Measurements from ENCODE around the gene EIF2B5. TPM values are rescaled to one million over a fixed set of nuclear protein-coding genes. Genes with fewer than 3 reads are reported as not detected.

Gene EIF2B5
- total RNA-seq, 4 donors from 2014 or later: 42.6 to 56.8 (median 53.4) TPM

DNA sequence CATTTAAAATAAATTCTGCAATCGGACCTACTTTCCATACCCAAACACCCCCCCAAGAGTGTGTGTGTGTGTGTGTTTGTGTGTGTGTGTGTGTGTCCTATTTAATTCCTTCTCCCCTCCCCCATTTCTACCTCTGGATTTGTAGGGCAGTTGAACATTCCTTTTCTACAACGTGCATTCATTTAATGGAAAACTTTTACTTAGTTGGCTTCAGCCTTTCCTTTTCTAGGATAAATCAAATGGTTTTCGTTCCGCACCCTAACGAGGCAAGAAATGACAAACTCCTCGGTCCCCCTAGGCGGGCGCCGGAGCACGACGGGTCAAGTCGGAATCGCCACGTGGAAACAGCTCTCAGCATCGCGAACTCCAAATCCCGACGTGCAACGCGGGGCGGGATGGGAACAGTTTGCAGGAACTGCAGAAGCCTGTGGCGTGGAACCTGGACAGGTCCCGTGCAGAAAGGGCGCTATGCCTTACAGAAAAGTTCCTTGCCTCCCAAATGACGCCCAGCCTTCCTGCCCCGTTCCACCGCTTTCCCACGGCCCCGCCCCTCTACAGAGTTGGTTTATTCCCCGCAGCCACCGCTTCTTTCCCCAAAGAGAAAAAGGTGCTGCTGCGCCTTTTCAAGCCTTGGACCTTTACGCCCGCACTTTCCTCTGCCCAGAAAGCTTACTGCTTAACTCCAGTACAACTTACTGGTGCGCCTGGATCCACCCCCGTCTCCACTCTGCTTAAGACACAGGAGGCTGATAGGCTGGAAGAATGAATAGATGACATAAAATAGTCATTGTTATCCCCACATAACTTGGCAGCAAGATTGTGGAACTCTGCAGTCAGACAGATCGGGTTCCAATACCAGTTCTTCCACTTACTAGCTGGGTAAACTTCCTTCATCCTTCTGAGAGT is 1.1 kb upstream of the EIF2B5 start:
- peak; percentile 83 to 86 for DNase-seq
- Histone ChIP-seq H3K27me3 (no peaks in the 10 kb centered on the region), H3K4me1 (peaks cover 15 to 25% of the 10 kb centered on the region in 2 donors), H3K9me3 (no peaks in the 10 kb centered on the region), H3K36me3 (peaks cover 0 to 18% of the 10 kb centered on the region in 2 donors), H3K27ac (peak overlapping the region; percentile 88 to 97 (median 93)), H3K4me3 (peak overlapping the region; percentile 65 to 97 (median 80))
- intact Hi-C loops (cut with DNase I; ENCODE audit: low total_unique reads) (loop anchor here (1.0 to 10.0 kb wide), 7 partner anchors 21 to 849 kb away; partner anchors contain the start of genes ABCC5, ALG3, AP2M1 and DVL3), in situ Hi-C loops (cut with MboI; ENCODE audit: low sequenced_read_pairs in 4 of 4) (loop anchor here in 3 of 4 donors (10.0 to 25.0 kb wide), 3 partner anchors 51 to 247 kb away; partner anchors contain the start of genes PARL (in 3 of the 3), ABCF3 (in 2 of the 3), ALG3 (in 1 of the 3) and EEF1AKMT4 (in 1 of the 3))
- peak; percentile 85 for ATAC-seq
- TF ChIP-seq, protein P1, sequence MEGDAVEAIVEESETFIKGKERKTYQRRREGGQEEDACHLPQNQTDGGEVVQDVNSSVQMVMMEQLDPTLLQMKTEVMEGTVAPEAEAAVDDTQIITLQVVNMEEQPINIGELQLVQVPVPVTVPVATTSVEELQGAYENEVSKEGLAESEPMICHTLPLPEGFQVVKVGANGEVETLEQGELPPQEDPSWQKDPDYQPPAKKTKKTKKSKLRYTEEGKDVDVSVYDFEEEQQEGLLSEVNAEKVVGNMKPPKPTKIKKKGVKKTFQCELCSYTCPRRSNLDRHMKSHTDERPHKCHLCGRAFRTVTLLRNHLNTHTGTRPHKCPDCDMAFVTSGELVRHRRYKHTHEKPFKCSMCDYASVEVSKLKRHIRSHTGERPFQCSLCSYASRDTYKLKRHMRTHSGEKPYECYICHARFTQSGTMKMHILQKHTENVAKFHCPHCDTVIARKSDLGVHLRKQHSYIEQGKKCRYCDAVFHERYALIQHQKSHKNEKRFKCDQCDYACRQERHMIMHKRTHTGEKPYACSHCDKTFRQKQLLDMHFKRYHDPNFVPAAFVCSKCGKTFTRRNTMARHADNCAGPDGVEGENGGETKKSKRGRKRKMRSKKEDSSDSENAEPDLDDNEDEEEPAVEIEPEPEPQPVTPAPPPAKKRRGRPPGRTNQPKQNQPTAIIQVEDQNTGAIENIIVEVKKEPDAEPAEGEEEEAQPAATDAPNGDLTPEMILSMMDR (IDR thresholded peaks at IDR 0.05 in 4 of 5, conservative IDR thresholded peaks at IDR 0.05 in 1 of 5): no peak
- TF ChIP-seq POLR2A (IDR thresholded peaks at IDR 0.05): peak; percentile 51 to 62

DNA sequence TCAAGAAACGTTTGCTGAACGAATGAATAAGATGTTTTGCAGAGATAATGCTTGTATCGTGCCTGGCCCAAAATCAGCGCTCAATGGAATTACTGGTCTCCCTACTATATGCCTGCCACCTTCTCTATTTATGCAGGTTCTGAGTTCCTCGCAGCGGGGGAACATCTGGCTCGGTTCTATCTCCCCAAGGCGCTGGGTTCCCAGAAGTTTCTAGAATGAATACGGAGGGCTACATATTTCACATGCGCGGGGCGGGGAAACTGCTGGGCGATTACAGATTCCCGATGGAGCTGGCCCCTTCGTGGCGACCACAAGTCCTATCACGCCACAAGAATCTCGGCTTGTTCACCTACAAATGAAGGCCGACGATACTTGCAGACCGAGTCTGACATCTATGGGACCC is 411 bp upstream of the EIF2B5 start:
- in situ Hi-C loops (cut with MboI; ENCODE audit: low sequenced_read_pairs in 4 of 4) (loop anchor here in 3 of 4 donors (10.0 to 25.0 kb wide), 3 partner anchors 50 to 247 kb away; partner anchors contain the start of genes PARL (in 3 of the 3), ABCF3 (in 2 of the 3), ALG3 (in 1 of the 3) and EEF1AKMT4 (in 1 of the 3)), intact Hi-C loops (cut with DNase I; ENCODE audit: low total_unique reads) (loop anchor here (1.0 to 10.0 kb wide), 8 partner anchors 21 to 850 kb away; partner anchors contain the start of genes ABCC5, ABCF3, ALG3 and AP2M1)
- Histone ChIP-seq H3K27me3 (no peaks in the 10 kb centered on the region), H3K4me1 (peaks cover 15 to 25% of the 10 kb centered on the region in 2 donors), H3K4me3 (peak overlapping the region; percentile 65 to 97 (median 80)), H3K36me3 (peaks cover 0 to 18% of the 10 kb centered on the region in 2 donors), H3K9me3 (no peaks in the 10 kb centered on the region), H3K27ac (peak overlapping the region; percentile 88 to 97 (median 93))
- TF ChIP-seq POLR2A (IDR thresholded peaks at IDR 0.05): no peak
- TF ChIP-seq, protein P1 (IDR thresholded peaks at IDR 0.05 in 4 of 5, conservative IDR thresholded peaks at IDR 0.05 in 1 of 5): no peak
- ATAC-seq: peak; percentile 9 to 18
- DNase-seq: no peak

DNA sequence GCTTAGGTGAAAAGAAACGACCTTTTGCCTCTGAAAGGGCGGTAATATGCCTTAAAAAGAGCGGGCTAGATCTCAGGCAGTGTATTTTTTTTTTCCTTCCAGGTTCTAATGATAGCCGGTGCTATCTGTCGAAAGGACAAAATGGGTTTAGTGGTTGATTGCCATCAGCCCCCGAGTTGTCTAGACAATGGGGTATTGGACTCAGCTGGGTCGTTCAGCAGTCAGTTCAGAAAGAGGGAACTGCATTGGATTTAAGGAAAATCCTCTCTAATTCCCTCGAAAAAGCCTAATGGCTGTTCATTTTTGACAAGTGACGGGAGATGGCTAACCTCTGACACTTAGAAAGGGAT is 728 bp downstream of the EIF2B5 start:
- TF ChIP-seq, protein P1 (IDR thresholded peaks at IDR 0.05 in 4 of 5, conservative IDR thresholded peaks at IDR 0.05 in 1 of 5): no peak
- no peak for TF ChIP-seq POLR2A (IDR thresholded peaks at IDR 0.05)
- no peaks in the 10 kb centered on the region for H3K9me3 ChIP-seq
- no peaks in the 10 kb centered on the region for H3K27me3 ChIP-seq
- H3K4me1 ChIP-seq: peaks cover 15 to 25% of the 10 kb centered on the region in 2 donors
- in situ Hi-C loops (cut with MboI; ENCODE audit: low sequenced_read_pairs in 4 of 4): loop anchor here in 3 of 4 donors (10.0 to 25.0 kb wide), 3 partner anchors 49 to 249 kb away; partner anchors contain the start of genes PARL (in 3 of the 3), ABCF3 (in 2 of the 3), ALG3 (in 1 of the 3) and EEF1AKMT4 (in 1 of the 3)
- peaks cover 0 to 29% of the 10 kb centered on the region in 2 donors for H3K36me3 ChIP-seq
- peak overlapping the region; percentile 88 to 97 (median 93) for H3K27ac ChIP-seq
- no peak for DNase-seq
- ATAC-seq: no peak
- intact Hi-C loops (cut with DNase I; ENCODE audit: low total_unique reads): loop anchor here (1.0 to 10.0 kb wide), 5 partner anchors 39 to 851 kb away; partner anchors contain the start of genes ABCC5, ABCF3, AP2M1 and PSMD2
- H3K4me3 ChIP-seq: peak overlapping the region; percentile 65 to 97 (median 80)

DNA sequence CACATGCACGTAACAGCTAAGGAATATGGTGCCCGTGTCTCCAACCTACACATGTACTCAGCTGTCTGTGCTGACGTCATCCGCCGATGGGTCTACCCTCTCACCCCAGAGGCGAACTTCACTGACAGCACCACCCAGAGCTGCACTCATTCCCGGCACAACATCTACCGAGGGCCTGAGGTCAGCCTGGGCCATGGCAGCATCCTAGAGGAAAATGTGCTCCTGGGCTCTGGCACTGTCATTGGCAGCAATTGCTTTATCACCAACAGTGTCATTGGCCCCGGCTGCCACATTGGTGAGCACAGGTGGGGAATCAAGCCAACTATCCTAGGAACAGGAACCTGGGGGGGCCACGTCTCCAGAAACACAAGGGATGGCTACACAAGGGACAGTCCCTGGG is 5.3 kb downstream of the EIF2B5 start:
- TF ChIP-seq POLR2A (IDR thresholded peaks at IDR 0.05): no peak
- TF ChIP-seq, protein P1 (IDR thresholded peaks at IDR 0.05 in 4 of 5, conservative IDR thresholded peaks at IDR 0.05 in 1 of 5): no peak
- DNase-seq (no peak), ATAC-seq (no peak)
- H3K36me3 ChIP-seq: peaks cover 0 to 61% of the 10 kb centered on the region in 2 donors
- no peaks in the 10 kb centered on the region for H3K9me3 ChIP-seq
- no peak overlapping the region for H3K27ac ChIP-seq
- peaks cover 28 to 32% of the 10 kb centered on the region in 2 donors for H3K4me1 ChIP-seq
- H3K27me3 ChIP-seq: no peaks in the 10 kb centered on the region
- no peak overlapping the region for H3K4me3 ChIP-seq
- in situ Hi-C loops (cut with MboI; ENCODE audit: low sequenced_read_pairs in 4 of 4) (loop anchor here in 3 of 4 donors (10.0 to 25.0 kb wide), 3 partner anchors 97 to 253 kb away; partner anchors contain the start of genes PARL (in 3 of the 3), ALG3 (in 2 of the 3), EEF1AKMT4 (in 2 of the 3) and VWA5B2 (in 1 of the 3)), intact Hi-C loops (cut with DNase I; ENCODE audit: low total_unique reads) (no loop called here)
